Measurements from ENCODE around the gene CHST3.
A peak's percentile ranks its signal among the peaks of the same experiment; 100 is the strongest.
"Not testable (repeated sequence)": the region's sequence is repeated elsewhere in the genome, so short reads cannot be mapped to it uniquely, and the experiment has no call there.

CHST3 gene

GRCh38 chr10:71964098-71964742 lies at the start of gene CHST3:
CHST3 (plus strand) TSS chr10:71964395; CDS start chr10:72005843, 41,448 bp downstream.
- Histone ChIP-seq H3K9ac (ENCODE audit: low read length) (peak within 1 kb of the TSS; percentile 98), H3K4me3 (ENCODE audit: low read depth in 1 of 2, low read length in 2 of 2) (peak within 1 kb of the TSS; percentile 70 to 94), H3K4me1 (ENCODE audit: insufficient read depth, low read length) (peaks cover 38% of the 10 kb centered on the region)

GRCh38 chr10:71916827-71917226 lies 47.4 kb upstream of the CHST3 start:
- H3K4me3 ChIP-seq (ENCODE audit: low read depth in 1 of 2, low read length in 2 of 2) = no peak overlapping the region
- no peaks in the 10 kb centered on the region for H3K36me3 ChIP-seq (ENCODE audit: insufficient read depth, low read length)
- no peaks in the 10 kb centered on the region for H3K9me3 ChIP-seq (ENCODE audit: low read length)
- H3K27ac ChIP-seq (ENCODE audit: low read depth, low read length) = no peak overlapping the region
- no peaks in the 10 kb centered on the region for H3K27me3 ChIP-seq (ENCODE audit: control insufficient read depth in 1 of 2, insufficient read depth in 2 of 2, low read length in 2 of 2)
- H3K4me1 ChIP-seq (ENCODE audit: insufficient read depth, low read length) = peaks cover 6% of the 10 kb centered on the region
- H3K9ac ChIP-seq (ENCODE audit: low read length) = no peak overlapping the region

More at GRCh38 chr10:71964098-71964742, at the start of gene CHST3:
- H3K36me3 ChIP-seq (ENCODE audit: insufficient read depth, low read length) = peaks cover 4% of the 10 kb centered on the region
- no peaks in the 10 kb centered on the region for H3K9me3 ChIP-seq (ENCODE audit: low read length)
- no peaks in the 10 kb centered on the region for H3K27me3 ChIP-seq (ENCODE audit: control insufficient read depth in 1 of 2, insufficient read depth in 2 of 2, low read length in 2 of 2)
- H3K27ac ChIP-seq (ENCODE audit: low read depth, low read length) = peak within 1 kb of the TSS; percentile 91

GRCh38 chr10:71918992-71919391 lies 45.2 kb upstream of the CHST3 start:
- H3K4me3 ChIP-seq (ENCODE audit: low read depth in 1 of 2, low read length in 2 of 2) = no peak overlapping the region
- H3K27me3 ChIP-seq (ENCODE audit: control insufficient read depth in 1 of 2, insufficient read depth in 2 of 2, low read length in 2 of 2) = no peaks in the 10 kb centered on the region
- H3K27ac ChIP-seq (ENCODE audit: low read depth, low read length) = no peak overlapping the region
- H3K9me3 ChIP-seq (ENCODE audit: low read length) = no peaks in the 10 kb centered on the region
- no peak overlapping the region for H3K9ac ChIP-seq (ENCODE audit: low read length)
- peaks cover 10% of the 10 kb centered on the region for H3K4me1 ChIP-seq (ENCODE audit: insufficient read depth, low read length)
- H3K36me3 ChIP-seq (ENCODE audit: insufficient read depth, low read length) = no peaks in the 10 kb centered on the region

GRCh38 chr10:71919956-71920539 lies 44.1 kb upstream of the CHST3 start:
- H3K4me3 ChIP-seq (ENCODE audit: low read depth in 1 of 2, low read length in 2 of 2); H3K36me3 ChIP-seq (ENCODE audit: insufficient read depth, low read length); H3K9ac ChIP-seq (ENCODE audit: low read length); H3K9me3 ChIP-seq (ENCODE audit: low read length); H3K27ac ChIP-seq (ENCODE audit: low read depth, low read length); H3K27me3 ChIP-seq (ENCODE audit: control insufficient read depth in 1 of 2, insufficient read depth in 2 of 2, low read length in 2 of 2); H3K4me1 ChIP-seq (ENCODE audit: insufficient read depth, low read length): not testable (repeated sequence)

GRCh38 chr10:71920540-71921323 lies 43.5 kb upstream of the CHST3 start:
- H3K27ac ChIP-seq (ENCODE audit: low read depth, low read length) = no peak overlapping the region
- no peaks in the 10 kb centered on the region for H3K36me3 ChIP-seq (ENCODE audit: insufficient read depth, low read length)
- no peaks in the 10 kb centered on the region for H3K27me3 ChIP-seq (ENCODE audit: control insufficient read depth in 1 of 2, insufficient read depth in 2 of 2, low read length in 2 of 2)
- peaks cover 10% of the 10 kb centered on the region for H3K4me1 ChIP-seq (ENCODE audit: insufficient read depth, low read length)
- no peak overlapping the region for H3K4me3 ChIP-seq (ENCODE audit: low read depth in 1 of 2, low read length in 2 of 2)
- no peaks in the 10 kb centered on the region for H3K9me3 ChIP-seq (ENCODE audit: low read length)
- H3K9ac ChIP-seq (ENCODE audit: low read length) = no peak overlapping the region

GRCh38 chr10:71921324-71922027 lies 42.7 kb upstream of the CHST3 start:
- Histone ChIP-seq H3K36me3 (ENCODE audit: insufficient read depth, low read length) (no peaks in the 10 kb centered on the region), H3K4me3 (ENCODE audit: low read depth in 1 of 2, low read length in 2 of 2) (no peak overlapping the region), H3K9ac (ENCODE audit: low read length) (no peak overlapping the region), H3K9me3 (ENCODE audit: low read length) (no peaks in the 10 kb centered on the region), H3K27me3 (ENCODE audit: control insufficient read depth in 1 of 2, insufficient read depth in 2 of 2, low read length in 2 of 2) (no peaks in the 10 kb centered on the region), H3K4me1 (ENCODE audit: insufficient read depth, low read length) (peaks cover 10% of the 10 kb centered on the region), H3K27ac (ENCODE audit: low read depth, low read length) (no peak overlapping the region)

GRCh38 chr10:71923138-71923692 lies 41.0 kb upstream of the CHST3 start:
- Histone ChIP-seq H3K27ac (ENCODE audit: low read depth, low read length) (no peak overlapping the region), H3K9me3 (ENCODE audit: low read length) (no peaks in the 10 kb centered on the region), H3K4me3 (ENCODE audit: low read depth in 1 of 2, low read length in 2 of 2) (no peak overlapping the region), H3K9ac (ENCODE audit: low read length) (no peak overlapping the region), H3K36me3 (ENCODE audit: insufficient read depth, low read length) (no peaks in the 10 kb centered on the region), H3K4me1 (ENCODE audit: insufficient read depth, low read length) (peaks cover 10% of the 10 kb centered on the region), H3K27me3 (ENCODE audit: control insufficient read depth in 1 of 2, insufficient read depth in 2 of 2, low read length in 2 of 2) (no peaks in the 10 kb centered on the region)

- Histone ChIP-seq H3K36me3 (ENCODE audit: insufficient read depth, low read length) (no peaks in the 10 kb centered on the region), H3K4me1 (ENCODE audit: insufficient read depth, low read length) (peaks cover 10% of the 10 kb centered on the region), H3K9ac (ENCODE audit: low read length) (no peak overlapping the region), H3K27ac (ENCODE audit: low read depth, low read length) (no peak overlapping the region), H3K4me3 (ENCODE audit: low read depth in 1 of 2, low read length in 2 of 2) (no peak overlapping the region), H3K27me3 (ENCODE audit: control insufficient read depth in 1 of 2, insufficient read depth in 2 of 2, low read length in 2 of 2) (no peaks in the 10 kb centered on the region), H3K9me3 (ENCODE audit: low read length) (no peaks in the 10 kb centered on the region)
Measured at GRCh38 chr10:71924771-71925170, 39.4 kb upstream of the CHST3 start.

GRCh38 chr10:71927159-71927558 lies 37.0 kb upstream of the CHST3 start:
- H3K4me3 ChIP-seq (ENCODE audit: low read depth in 1 of 2, low read length in 2 of 2) = no peak overlapping the region
- H3K9me3 ChIP-seq (ENCODE audit: low read length) = no peaks in the 10 kb centered on the region
- peaks cover under 1% of the 10 kb centered on the region for H3K4me1 ChIP-seq (ENCODE audit: insufficient read depth, low read length)
- H3K27ac ChIP-seq (ENCODE audit: low read depth, low read length) = no peak overlapping the region
- H3K9ac ChIP-seq (ENCODE audit: low read length) = no peak overlapping the region
- no peaks in the 10 kb centered on the region for H3K27me3 ChIP-seq (ENCODE audit: control insufficient read depth in 1 of 2, insufficient read depth in 2 of 2, low read length in 2 of 2)
- no peaks in the 10 kb centered on the region for H3K36me3 ChIP-seq (ENCODE audit: insufficient read depth, low read length)

GRCh38 chr10:71927776-71928592 lies 36.2 kb upstream of the CHST3 start:
- H3K9me3 ChIP-seq (ENCODE audit: low read length) = no peaks in the 10 kb centered on the region
- no peaks in the 10 kb centered on the region for H3K4me1 ChIP-seq (ENCODE audit: insufficient read depth, low read length)
- no peak overlapping the region for H3K4me3 ChIP-seq (ENCODE audit: low read depth in 1 of 2, low read length in 2 of 2)
- H3K27ac ChIP-seq (ENCODE audit: low read depth, low read length) = no peak overlapping the region
- no peak overlapping the region for H3K9ac ChIP-seq (ENCODE audit: low read length)
- no peaks in the 10 kb centered on the region for H3K27me3 ChIP-seq (ENCODE audit: control insufficient read depth in 1 of 2, insufficient read depth in 2 of 2, low read length in 2 of 2)
- no peaks in the 10 kb centered on the region for H3K36me3 ChIP-seq (ENCODE audit: insufficient read depth, low read length)

Data from muscle layer of colon (tissue), 2 donors.